Vagina (tissue), 2 donors: Measurements from ENCODE around the gene TTLL13. TPM values are rescaled to one million over a fixed set of nuclear protein-coding genes. Genes with fewer than 3 reads are reported as not detected.

ENCODE experiments used
- DNase-seq, 2 donors: peaks; one replicate each; pipeline ENCODE4 v3.0.0-alpha.2; 2017; ENCODE audit errors: extremely low spot score in 2 of 2
- H3K27ac ChIP-seq: fragments of 200-600 bp; sonication (generic); one replicate; pipeline ENCODE4 v1.5.1; 2019
- H3K27me3 ChIP-seq: fragments of 200-600 bp; sonication (generic); one replicate; pipeline ENCODE4 v1.5.1; 2019
- H3K36me3 ChIP-seq, 2 donors: fragments of 200-600 bp; sonication (generic); one replicate each; pipeline ENCODE4 v1.5.1; 2017 to 2019
- H3K4me1 ChIP-seq: fragments of 200-600 bp; sonication (generic); one replicate; pipeline ENCODE4 v1.5.1; 2019
- H3K4me3 ChIP-seq, 2 donors: fragments of 200-600 bp; sonication (generic); 1 replicate in 1 of 2; 2 replicates in 1 of 2; pipeline ENCODE4 v1.5.1; 2016 to 2019
- H3K9me3 ChIP-seq: fragments of 200-600 bp; sonication (generic); one replicate; pipeline ENCODE4 v1.5.1; 2019
- POLR2A ChIP-seq, 2 donors: fragments of 450-650 bp; IDR thresholded peaks; one replicate each; pipeline ENCODE4 v1.6.1; 2017; ENCODE audit warnings: antibody characterized with exemption in 2 of 2, mild to moderate bottlenecking in 2 of 2, moderate library complexity in 2 of 2
- POLR2AphosphoS5 ChIP-seq, 2 donors: sonication (generic); formaldehyde crosslinking; IDR thresholded peaks; one replicate each; pipeline ENCODE4 v1.9.0; 2017; ENCODE audit warnings: antibody characterized with exemption in 2 of 2, mild to moderate bottlenecking in 2 of 2, low read depth in 1 of 2; ENCODE audit not compliant: insufficient read depth in 1 of 2
- intact Hi-C: fragments of 100-400 bp; cut with DNase I; formaldehyde crosslinking; loops from one replicate; pipeline ENCODE4 v1.15.1; 2023
- small RNA-seq: library from RNA; depleted of rRNA; stranded (forward); fragments of <200 nt; gene quantifications from one replicate; pipeline ENCODE3, GENCODE V24; 2016
- total RNA-seq: library from RNA; depleted of rRNA; stranded (reverse); fragments of >200 nt; gene quantifications from one replicate; pipeline ENCODE4 v1.2.3, GENCODE V29; 2016
- TF ChIP-seq, protein P1 (sequence below), 3 experiments: fragments of 450-650 bp in 2 of 3; fragments of 200-600 bp in 1 of 3; sonication (generic) in 1 of 3; IDR thresholded peaks; one replicate each; pipeline ENCODE4 v1.5.1; 2017 to 2019; ENCODE audit warnings: antibody characterized with exemption in 3 of 3, mild to moderate bottlenecking in 2 of 3, moderate library complexity in 2 of 3

The TTLL13 gene
- total RNA-seq, 1 donor from 2014 or later, result not detected

DNA sequence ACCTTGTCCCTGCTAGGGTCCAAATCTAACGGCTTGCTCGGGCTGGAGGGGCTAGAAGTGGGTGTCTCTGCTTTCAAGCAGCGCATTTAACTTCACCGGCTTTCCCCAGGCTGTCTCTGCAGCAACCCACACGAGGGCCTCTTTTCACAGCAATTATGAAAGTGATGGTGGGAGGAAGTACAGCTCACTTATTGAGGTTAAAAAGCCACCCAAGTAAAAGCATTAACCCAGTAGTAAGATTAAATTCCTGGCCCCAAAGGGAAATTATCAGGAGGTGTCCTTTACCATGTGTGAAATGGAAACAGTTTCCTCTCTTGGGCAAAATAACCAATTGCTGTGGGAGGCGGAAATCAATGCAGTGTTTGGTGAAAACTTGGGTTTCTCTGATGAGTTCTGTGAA is 57.2 kb downstream of the TTLL13 start:
- Histone ChIP-seq H3K27me3 (no peaks in the 10 kb centered on the region), H3K27ac (peak overlapping the region; percentile 23), H3K36me3 (no peaks in the 10 kb centered on the region), H3K4me3 (no peak overlapping the region), H3K9me3 (no peaks in the 10 kb centered on the region), H3K4me1 (peaks cover 13% of the 10 kb centered on the region)
- no peak for DNase-seq
- TF ChIP-seq, protein P1, sequence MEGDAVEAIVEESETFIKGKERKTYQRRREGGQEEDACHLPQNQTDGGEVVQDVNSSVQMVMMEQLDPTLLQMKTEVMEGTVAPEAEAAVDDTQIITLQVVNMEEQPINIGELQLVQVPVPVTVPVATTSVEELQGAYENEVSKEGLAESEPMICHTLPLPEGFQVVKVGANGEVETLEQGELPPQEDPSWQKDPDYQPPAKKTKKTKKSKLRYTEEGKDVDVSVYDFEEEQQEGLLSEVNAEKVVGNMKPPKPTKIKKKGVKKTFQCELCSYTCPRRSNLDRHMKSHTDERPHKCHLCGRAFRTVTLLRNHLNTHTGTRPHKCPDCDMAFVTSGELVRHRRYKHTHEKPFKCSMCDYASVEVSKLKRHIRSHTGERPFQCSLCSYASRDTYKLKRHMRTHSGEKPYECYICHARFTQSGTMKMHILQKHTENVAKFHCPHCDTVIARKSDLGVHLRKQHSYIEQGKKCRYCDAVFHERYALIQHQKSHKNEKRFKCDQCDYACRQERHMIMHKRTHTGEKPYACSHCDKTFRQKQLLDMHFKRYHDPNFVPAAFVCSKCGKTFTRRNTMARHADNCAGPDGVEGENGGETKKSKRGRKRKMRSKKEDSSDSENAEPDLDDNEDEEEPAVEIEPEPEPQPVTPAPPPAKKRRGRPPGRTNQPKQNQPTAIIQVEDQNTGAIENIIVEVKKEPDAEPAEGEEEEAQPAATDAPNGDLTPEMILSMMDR (IDR thresholded peaks at IDR 0.05), result no peak
- TF ChIP-seq POLR2A (IDR thresholded peaks at IDR 0.05) (no peak), POLR2AphosphoS5 (IDR thresholded peaks at IDR 0.05; ENCODE audit: insufficient read depth in 1 of 2, low read depth in 1 of 2) (no peak)
- intact Hi-C loops, result no loop called here

DNA sequence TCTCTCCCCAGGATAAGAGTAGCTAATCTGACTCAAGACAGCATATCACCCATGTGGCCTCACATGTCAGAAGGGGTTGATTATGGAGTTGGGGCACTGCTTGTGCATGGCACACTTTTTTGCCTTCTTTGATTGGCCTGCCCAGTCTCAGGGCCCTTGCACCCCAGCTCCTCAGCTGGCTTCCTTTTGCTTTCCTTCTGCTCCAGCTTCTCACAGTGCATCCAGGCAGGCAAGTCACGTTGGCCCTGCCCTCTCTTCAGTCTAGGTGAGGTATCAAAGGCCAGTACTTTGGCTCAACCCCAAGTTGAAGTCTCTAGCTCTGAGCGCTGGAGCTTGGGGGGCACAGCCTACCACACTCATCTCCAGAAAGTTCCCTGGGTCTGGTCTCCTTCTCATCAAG is 58.3 kb downstream of the TTLL13 start:
- Histone ChIP-seq H3K36me3 (no peaks in the 10 kb centered on the region), H3K27me3 (no peaks in the 10 kb centered on the region), H3K9me3 (no peaks in the 10 kb centered on the region), H3K4me3 (no peak overlapping the region), H3K27ac (no peak overlapping the region), H3K4me1 (peaks cover 8% of the 10 kb centered on the region)
- intact Hi-C loops, result no loop called here
- no peak for DNase-seq
- TF ChIP-seq, protein P1 (IDR thresholded peaks at IDR 0.05), result no peak
- no peak for TF ChIP-seq POLR2AphosphoS5 (IDR thresholded peaks at IDR 0.05; ENCODE audit: insufficient read depth in 1 of 2, low read depth in 1 of 2)
- no peak for TF ChIP-seq POLR2A (IDR thresholded peaks at IDR 0.05)

DNA sequence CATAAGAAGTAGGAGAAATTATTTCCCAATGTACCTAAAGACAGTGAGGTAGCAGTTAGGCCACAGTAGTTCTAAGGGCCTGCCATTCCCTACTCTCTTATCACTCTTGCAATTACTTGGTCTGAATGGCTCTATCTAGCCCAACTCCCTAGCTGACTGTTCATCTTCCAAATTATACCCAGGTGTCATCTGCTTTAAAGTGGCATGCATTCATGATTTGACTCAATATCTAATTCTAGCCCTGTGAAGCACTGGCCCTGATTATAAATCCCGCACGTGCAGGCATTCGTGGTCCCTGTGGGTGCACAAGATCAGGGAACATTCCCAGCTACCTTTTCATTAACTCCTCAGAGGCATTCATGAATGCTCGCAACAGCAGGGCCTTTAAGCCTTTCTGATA is 59.7 kb downstream of the TTLL13 start:
- no peak for DNase-seq
- H3K27ac ChIP-seq, result no peak overlapping the region
- H3K9me3 ChIP-seq, result no peaks in the 10 kb centered on the region
- H3K4me1 ChIP-seq, result peaks cover 8% of the 10 kb centered on the region
- no peak overlapping the region for H3K4me3 ChIP-seq
- no peaks in the 10 kb centered on the region for H3K36me3 ChIP-seq
- H3K27me3 ChIP-seq, result no peaks in the 10 kb centered on the region
- intact Hi-C loops, result no loop called here
- TF ChIP-seq POLR2AphosphoS5 (IDR thresholded peaks at IDR 0.05; ENCODE audit: insufficient read depth in 1 of 2, low read depth in 1 of 2) (no peak), POLR2A (IDR thresholded peaks at IDR 0.05) (no peak)
- TF ChIP-seq, protein P1 (IDR thresholded peaks at IDR 0.05), result no peak

Small RNAs within 50 kb of the gene (small RNA-seq; reads per million reads assigned to genes)
- gene AC091167.3, result not detected
- not detected for gene RN7SL736P

Other genes starting within 250 kb of the TTLL13 start
- 23.1 TPM for gene ZNF710, start 248.2 kb upstream of the TTLL13 start, total RNA-seq
- 39.3 TPM for gene IDH2, start 147.1 kb upstream of the TTLL13 start, total RNA-seq
- 205 TPM for gene SEMA4B, start 48.2 kb upstream of the TTLL13 start, total RNA-seq
- 42.7 TPM for gene CIB1, start 15.6 kb upstream of the TTLL13 start, total RNA-seq
- gene GDPGP1, start 15.3 kb upstream of the TTLL13 start, total RNA-seq, result 4.9 TPM
- gene NGRN, start 16.1 kb downstream of the TTLL13 start, total RNA-seq, result 59.2 TPM
- 8.3 TPM for gene ZNF774, start 102.7 kb downstream of the TTLL13 start, total RNA-seq
- 261 TPM for gene IQGAP1, start 138.7 kb downstream of the TTLL13 start, total RNA-seq